NCI-H345 treated with DMSO at 0.1 percent for 48 hours (cell line): ENCODE data around the gene ADCY5.

Source experiments
- DNase-seq: peaks from one replicate; lab custom pipeline; 2025; ENCODE audit not compliant: unreplicated experiment; lab: John Stamatoyannopoulos, UW

Gene ADCY5

GRCh38 chr3:123430266-123430665 is 18.6 kb downstream of the ADCY5 start:
- no peak for DNase-seq

- DNase-seq, result no peak
Observed at GRCh38 chr3:123429362-123430125, 19.3 kb downstream of the ADCY5 start.

- no peak for DNase-seq
Observed at GRCh38 chr3:123424999-123425712, 23.7 kb downstream of the ADCY5 start.

- DNase-seq, result no peak
Observed at GRCh38 chr3:123424321-123424998, 24.4 kb downstream of the ADCY5 start.

- DNase-seq, result no peak
Observed at GRCh38 chr3:123423806-123424205, 25.1 kb downstream of the ADCY5 start.

GRCh38 chr3:123423031-123423430 is 25.9 kb downstream of the ADCY5 start:
- no peak for DNase-seq

- DNase-seq, result no peak
Observed at GRCh38 chr3:123422457-123422856, 26.4 kb downstream of the ADCY5 start.

GRCh38 chr3:123421353-123422174 is 27.3 kb downstream of the ADCY5 start:
- peak; percentile 9 for DNase-seq

- DNase-seq, result no peak
Observed at GRCh38 chr3:123420416-123420968, 28.4 kb downstream of the ADCY5 start.

- DNase-seq, result no peak
Observed at GRCh38 chr3:123419850-123420297, 29.0 kb downstream of the ADCY5 start.

GRCh38 chr3:123419181-123419849 is 29.6 kb downstream of the ADCY5 start:
- DNase-seq, result no peak

- DNase-seq, result no peak
Observed at GRCh38 chr3:123416647-123417046, 32.2 kb downstream of the ADCY5 start.

- no peak for DNase-seq
Observed at GRCh38 chr3:123416173-123416572, 32.7 kb downstream of the ADCY5 start.

- no peak for DNase-seq
Observed at GRCh38 chr3:123414973-123415775, 33.7 kb downstream of the ADCY5 start.

- no peak for DNase-seq
Observed at GRCh38 chr3:123412811-123413604, 35.9 kb downstream of the ADCY5 start.

GRCh38 chr3:123412076-123412475 is 36.8 kb downstream of the ADCY5 start:
- no peak for DNase-seq

GRCh38 chr3:123411340-123412040 is 37.4 kb downstream of the ADCY5 start:
- DNase-seq, result no peak

- no peak for DNase-seq
Observed at GRCh38 chr3:123410149-123410515, 38.8 kb downstream of the ADCY5 start.
